NCI-H146 (cell line): Measurements from ENCODE around the gene MAPT.
A peak's percentile ranks its signal among the peaks of the same experiment; 100 is the strongest.
"Not testable (repeated sequence)": the region's sequence is repeated elsewhere in the genome, so short reads cannot be mapped to it uniquely, and the experiment has no call there.

Experiments
- DNase-seq: peaks from one replicate; lab custom pipeline; 2025; lab: John Stamatoyannopoulos, UW

The MAPT gene

GRCh38 chr17:45862127-45862526 is 32.2 kb upstream of the MAPT start:
- DNase-seq: not testable (repeated sequence)

DNA sequence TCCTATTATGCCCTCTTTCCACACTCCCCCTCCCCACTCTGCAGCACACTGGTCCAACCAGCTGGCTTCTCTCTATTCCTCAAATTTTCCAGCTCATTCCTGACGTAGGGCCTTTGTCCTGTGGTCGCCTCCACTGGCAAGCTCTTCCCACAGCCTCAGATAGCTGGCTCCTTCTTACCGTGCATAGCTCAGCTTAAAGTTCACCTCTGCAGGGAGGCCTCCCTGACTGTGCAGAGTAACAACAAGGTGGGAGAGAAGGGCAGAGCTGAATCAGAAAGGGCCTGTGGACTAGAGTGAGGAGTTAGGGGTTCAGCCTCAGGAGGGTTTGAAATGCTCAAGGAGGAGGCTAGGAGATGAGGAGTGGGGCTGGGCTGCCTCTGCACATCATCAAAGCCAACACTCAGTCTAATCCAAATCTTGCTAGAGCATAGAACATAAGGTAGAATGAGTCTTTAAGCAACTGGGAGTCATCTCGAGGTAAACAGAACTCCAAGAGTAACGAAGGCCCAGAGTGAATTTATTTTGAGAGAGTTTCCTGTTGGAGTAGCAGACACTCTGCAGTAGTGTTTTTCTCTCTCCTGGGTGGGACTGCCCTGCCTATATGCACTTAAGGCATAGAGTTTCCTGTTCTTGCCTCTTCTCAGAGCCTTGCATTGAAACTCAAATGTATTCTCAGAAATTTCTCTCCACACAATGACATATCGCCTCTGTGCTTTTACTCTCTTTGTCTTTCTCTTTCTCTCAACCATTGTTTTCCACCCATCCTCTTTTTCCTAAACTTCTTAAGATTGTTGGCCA is 30.3 kb upstream of the MAPT start:
- DNase-seq: no peak

DNA sequence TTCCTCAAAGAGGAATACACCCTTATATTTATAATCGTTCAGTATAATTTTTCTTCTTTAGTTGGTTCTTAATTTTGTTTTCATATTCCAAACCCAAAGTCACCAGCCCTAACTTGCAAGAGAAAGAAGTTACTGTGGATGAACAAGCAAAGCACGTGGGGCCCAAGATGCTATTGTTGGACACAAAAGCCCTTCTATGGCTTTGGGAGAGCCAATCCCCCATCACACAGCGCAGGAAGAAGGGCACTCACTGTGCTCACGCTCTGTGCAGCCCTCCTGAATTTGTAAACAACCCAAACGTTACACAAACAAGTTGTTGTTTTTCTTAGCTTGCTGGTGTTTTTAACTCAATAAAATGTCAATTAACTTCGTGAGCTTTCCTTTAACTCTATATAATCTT is 27.2 kb upstream of the MAPT start:
- DNase-seq: no peak

- no peak for DNase-seq
Measured at GRCh38 chr17:45867702-45868101, 26.7 kb upstream of the MAPT start.

DNA sequence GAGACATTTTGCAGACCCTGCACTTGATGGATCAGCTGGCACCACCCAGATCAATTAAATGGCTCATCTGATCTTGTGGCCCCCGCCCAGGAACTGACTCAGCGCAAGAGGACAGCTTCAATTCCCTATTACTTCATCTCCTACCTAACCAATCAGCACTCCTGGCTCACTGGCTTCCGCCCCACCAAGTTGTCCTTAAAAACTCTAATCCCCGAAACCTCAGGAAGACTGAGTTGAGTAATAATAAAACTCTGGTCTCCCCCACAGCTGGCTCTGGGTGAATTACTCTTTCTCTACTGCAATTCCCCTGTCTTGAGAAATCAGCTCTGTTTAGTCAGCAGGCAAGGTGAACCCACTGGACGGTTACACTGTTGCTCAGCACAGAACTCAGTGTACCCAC is 26.1 kb upstream of the MAPT start:
- DNase-seq: no peak

GRCh38 chr17:45869676-45870341 is 24.5 kb upstream of the MAPT start:
- no peak for DNase-seq

DNA sequence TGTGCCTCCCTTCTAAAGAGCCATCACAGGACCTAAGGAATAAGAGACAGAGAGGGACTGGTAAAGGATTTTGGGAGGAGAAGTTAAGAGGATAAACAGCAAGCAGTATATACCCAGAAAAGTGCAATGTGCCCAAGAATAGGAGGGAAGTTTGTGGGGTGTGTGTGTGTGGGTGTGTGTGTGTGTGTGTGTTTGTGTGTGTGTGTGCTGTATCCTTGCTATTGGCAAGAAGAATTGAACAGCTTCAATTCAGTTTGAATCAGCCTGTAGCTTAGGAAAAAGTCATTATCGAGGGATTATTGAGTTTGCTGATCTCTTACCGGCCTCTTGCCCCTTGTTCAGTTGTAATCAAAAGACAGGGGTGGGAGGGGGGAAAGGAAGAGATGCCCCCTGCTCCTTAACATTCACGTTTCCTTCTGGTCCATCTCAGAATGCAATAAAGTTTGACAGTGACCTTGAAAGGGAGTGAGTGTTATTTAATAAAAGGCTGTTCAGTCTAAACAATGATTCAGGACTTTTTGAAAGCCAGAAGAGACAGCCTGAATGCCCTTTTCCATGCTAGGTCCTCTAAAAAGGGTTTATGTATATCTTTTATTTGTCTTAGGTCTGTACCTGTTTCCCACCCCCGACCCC is 23.9 kb upstream of the MAPT start:
- DNase-seq: no peak

DNA sequence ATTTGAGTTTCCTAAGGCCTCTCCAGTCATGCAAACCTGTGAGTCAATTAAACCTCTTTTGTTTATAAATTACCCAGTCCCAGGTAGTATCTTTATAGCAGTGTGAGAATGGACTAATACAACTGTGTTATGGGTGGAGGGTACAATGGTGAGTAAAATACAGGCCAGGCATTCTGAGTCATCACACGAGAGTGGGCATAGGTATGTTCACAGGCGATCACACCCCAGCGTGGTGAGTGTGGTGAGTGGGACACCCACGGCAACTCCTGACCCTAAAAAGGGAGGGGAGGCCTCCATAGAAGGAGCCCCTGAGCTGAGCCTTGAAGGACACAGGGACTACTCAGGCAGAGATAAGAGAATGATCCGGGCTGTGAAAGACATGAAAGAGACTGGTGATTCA is 22.6 kb upstream of the MAPT start:
- no peak for DNase-seq

GRCh38 chr17:45873728-45874127 is 20.6 kb upstream of the MAPT start:
- DNase-seq: peak; percentile 17

GRCh38 chr17:45874151-45874550 is 20.2 kb upstream of the MAPT start:
- no peak for DNase-seq

- DNase-seq: no peak
Measured at GRCh38 chr17:45876539-45876938, 17.8 kb upstream of the MAPT start.

- no peak for DNase-seq
Measured at GRCh38 chr17:45877467-45877866, 16.9 kb upstream of the MAPT start.

DNA sequence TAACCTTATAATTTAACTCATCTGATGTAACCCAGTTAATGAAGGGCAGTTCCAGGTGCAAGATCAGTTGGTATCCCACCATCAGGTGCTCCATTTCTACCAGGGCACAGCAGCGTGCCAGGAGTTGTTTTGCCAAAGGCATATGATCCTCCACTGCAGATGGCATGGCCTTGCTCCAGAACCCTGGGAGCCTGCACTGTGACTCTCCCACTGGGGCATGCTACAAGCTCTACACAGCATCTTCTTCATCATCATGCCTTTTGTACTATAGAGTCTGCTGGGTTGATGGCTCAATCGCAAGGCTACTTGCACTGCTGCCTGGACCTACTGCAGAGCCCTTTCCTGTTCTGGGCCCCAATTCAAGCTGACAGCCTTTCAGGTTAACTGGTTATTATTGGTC is 11.3 kb upstream of the MAPT start:
- DNase-seq: no peak

DNA sequence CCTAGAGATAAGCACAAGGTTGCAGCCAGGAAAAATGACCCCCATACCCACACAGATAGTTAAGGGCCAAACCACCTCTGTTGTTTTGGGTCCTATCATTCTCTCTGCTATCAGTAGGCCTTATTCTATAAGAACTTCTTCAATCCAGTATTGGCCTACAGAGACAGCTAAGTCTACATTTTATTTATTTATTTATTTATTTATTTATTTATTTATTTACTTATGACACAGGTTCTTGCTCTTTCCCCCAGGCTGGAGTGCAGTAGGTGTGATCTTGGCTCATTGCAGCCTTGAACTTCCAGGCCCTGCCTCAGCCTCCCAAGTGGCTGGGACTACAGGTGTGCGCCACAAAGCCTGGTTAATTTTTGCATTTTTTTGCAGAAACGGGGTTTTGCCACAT is 7.5 kb upstream of the MAPT start:
- DNase-seq: no peak

- DNase-seq: no peak
Measured at GRCh38 chr17:45888392-45888791, 6.0 kb upstream of the MAPT start.

- peak; percentile 17 for DNase-seq
Measured at GRCh38 chr17:45889579-45889978, 4.8 kb upstream of the MAPT start.

DNA sequence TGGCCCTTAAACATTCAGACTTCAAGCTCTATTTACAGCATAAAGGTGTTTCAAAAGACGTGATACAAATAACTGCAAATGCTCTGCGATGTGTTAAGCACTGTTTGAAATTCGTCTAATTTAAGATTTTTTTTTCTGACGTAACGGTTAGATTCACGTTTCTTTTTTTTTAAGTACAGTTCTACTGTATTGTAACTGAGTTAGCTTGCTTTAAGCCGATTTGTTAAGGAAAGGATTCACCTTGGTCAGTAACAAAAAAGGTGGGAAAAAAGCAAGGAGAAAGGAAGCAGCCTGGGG is 681 bp upstream of the MAPT start:
- DNase-seq: no peak

DNA sequence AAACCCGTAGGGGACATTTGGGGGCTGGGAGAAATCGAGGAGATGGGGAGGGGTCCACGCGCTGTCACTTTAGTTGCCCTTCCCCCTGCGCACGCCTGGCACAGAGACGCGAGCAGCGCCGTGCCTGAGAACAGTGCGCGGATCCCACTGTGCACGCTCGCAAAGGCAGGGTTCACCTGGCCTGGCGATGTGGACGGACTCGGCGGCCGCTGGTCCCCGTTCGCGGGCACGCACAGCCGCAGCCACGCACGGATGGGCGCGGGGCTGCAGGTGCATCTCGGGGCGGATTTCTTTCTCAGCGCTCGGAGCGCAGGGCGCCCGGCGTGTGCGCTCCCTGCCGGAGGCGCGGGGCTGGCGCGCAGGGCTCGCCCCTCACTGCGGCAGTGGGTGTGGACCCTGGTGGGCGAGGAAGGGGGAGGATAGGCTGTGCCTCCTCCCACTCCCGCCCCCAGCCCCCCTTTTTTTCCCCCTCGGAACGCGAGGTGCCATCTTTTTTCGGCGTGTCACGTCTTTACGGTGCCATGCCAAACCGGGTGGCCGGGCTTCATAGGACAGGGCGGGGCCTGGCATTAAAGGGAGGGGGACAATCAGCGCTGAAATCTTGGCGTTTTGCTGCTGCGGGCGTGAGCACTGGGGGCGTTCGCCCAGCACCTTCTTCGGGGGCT is 1.1 kb downstream of the MAPT start:
- DNase-seq: peak; percentile 83

DNA sequence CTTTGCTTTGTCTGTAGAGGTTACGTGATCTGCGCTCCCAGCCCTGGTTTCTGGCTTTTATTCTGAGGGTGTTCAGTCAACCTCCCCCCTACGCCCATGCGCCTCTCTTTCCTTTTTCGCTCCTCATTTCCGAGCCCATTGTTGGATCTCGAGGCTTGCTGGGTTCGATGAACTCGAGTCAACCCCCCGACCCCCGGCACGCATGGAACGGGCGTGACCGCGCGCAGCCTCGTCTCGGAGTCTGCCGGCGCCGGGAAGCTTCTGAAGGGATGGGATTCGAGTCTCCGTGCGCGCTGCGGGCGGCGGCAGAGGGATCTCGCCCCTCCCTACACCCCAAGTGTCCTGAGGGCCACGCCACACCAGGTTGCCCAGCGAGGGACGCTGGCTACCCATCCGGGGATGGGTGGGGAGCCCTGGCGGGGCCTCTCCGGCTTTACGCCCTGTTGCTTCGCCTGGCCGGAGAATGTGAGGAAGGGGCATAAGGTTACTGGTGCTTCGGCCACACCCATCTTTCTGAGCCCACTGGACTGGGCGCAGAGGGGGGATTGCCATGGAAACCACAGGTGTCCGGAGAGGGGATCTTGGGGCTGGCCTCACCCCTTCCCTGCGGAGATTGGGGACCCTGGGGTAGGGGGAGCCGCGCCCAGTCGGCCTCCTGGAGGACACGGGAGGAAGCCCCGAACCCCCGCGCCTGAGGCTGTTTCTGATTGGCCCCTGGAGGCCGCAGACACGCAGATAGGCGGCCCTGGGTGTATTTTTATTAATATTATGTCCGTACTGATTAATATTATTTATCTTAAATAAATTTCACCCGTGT is 1.8 kb downstream of the MAPT start:
- peak; percentile 49 for DNase-seq

DNA sequence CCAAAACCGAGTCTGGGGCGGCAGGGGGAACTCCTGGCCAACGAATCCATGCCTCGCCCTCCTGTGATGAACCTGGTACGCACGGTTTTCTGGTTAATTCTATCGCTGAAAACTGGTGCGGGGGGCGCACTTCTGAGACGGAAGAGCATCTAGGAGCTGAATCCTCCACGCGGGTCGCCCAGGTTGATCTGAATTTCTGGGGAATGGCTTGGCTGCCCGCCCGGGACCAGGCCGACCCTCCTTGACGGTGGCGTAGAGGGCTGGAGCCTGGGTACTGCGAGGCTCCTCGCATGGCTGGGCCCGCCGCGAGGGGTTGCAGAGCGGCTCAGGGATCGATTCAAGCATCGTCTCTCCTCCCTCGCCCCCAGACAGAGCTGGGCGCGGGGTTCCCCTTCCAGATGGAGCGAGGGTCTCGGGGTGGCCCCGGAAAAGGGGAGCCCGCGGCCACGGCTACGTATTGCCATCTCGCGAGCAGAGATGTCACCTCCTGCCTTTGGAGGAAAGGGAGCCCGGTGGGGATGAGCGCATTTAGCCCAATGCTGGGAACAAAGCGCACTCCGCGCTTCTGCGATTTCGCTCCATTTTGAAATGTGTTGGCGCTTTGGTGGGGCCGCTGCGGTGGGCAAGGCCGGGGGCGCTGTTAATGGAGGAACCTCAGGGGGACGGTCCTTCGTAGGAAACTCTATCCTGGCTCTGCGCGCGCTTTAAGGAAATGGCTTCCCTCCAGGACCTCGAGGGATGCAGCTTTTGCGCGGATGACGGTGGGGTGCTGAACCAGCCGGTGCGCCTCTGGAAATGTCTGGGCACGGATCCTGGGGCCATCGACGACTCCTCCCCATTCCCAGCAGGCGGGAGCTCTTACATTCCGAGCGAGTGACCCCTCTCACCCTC is 2.7 kb downstream of the MAPT start:
- peak; percentile 21 for DNase-seq

DNA sequence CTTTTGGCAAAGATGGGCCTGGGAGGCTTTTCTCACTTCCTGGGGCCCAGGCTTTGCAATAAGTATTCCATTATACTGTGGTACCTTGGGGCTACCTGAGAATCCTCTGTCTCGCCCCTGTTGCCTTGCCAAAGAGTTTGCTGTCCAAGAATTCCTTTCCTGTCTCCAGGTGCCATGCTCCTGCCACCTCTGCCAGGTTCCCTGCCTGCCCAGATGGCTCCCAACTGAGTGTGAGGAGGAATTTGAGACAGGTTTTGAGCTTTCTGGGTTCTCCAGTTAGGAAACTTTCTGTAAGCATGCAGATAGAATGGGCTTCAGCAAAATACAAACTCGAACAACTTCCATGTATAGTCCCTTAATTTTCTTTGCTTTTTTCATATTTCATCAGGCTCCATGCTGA is 5.8 kb downstream of the MAPT start:
- no peak for DNase-seq
